GM19043 (cell line): Measurements from ENCODE around the gene OR2L8.
A peak's percentile ranks its signal among the peaks of the same experiment; 100 is the strongest.

ENCODE experiments used
- ATAC-seq: cut with Tn5 transposase; IDR thresholded peaks from one replicate; pipeline ENCODE4 v1.9.1; 2021; ENCODE audit warnings: low read depth; ENCODE audit not compliant: unreplicated experiment

OR2L8 gene

DNA sequence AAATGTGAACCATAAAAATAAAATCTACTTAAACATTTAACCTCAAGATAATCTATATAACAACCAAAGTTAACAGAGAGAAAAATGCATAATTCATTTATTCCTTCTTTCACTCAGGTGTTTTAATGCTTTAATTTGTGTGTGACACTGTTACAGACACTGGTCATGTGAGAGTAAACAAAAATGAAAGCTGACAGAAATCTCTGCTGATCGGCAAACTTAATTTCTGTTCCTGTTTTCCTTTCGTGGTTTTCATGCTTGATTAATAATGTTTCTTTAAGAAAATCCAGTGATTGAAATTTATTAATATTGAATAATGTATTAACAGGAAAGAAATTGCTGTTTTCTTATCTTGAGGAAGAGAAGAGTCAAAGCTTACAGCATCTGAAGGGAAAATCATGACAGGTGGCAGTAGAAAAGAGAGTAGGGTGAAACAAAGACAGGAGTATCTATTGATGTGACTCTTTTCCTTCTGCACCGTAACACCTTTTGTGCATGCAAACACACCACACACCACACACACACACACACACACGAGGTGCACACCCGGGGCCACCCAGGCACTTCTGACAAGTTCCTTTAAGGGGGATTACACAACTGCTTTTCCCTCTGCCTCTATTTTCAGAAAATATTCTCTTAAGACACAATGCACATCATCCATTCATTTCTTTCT, 18.0 kb downstream of the OR2L8 start:
- peak; percentile 80 for ATAC-seq

DNA sequence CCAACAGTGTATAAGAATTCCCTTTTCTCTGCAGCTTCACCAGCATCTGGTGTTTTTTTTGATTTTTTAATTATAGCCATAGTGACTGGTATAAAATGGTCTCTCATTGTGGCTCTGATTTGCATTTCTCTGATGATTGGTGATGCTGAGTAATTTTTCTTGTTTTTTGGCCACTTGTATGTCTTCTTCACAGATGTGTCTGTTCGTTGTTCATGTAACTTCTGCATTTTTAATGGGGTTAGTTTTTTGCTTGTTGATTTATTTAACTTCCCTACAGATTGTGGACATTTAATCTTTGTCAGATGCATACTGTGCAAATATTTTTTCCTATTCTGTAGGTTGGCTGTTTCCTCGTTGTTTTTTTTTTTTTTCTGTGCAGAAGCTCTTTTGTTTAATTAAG, 44.3 kb downstream of the OR2L8 start:
- no peak for ATAC-seq

DNA sequence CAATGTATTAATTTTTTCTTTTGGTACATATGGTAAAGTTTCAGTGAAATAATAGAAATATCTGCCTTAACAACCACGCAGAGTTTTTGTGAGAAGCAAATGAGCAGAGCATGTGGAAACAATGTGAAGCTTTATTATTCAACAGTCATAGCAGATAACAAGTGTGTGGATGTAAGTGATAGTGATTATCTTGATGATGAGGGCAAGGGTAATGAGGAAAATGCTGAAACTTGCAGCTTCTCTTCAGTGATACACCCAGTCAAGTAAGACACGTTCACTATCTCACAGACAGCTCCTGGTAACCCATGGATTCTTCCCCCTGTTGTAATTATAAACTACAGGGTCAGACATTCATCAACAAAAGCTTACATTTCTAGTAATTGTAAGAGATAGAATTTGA, 50.2 kb downstream of the OR2L8 start:
- no peak for ATAC-seq
